Esophagus muscularis mucosa (tissue), 4 donors: Measurements from ENCODE around the gene STAT4. TPM values are rescaled to one million over a fixed set of nuclear protein-coding genes. Genes with fewer than 3 reads are reported as not detected.

Experiments
- DNase-seq: peaks from one replicate; pipeline ENCODE4 v3.0.0-alpha.2; 2017; ENCODE audit errors: extremely low spot score
- H3K27ac ChIP-seq, 4 donors: fragments of 200-600 bp; sonication (generic); replicated peaks in 1 of 4; 1 replicate in 3 of 4; 2 replicates in 1 of 4; pipeline ENCODE4 v1.5.1; 2016 to 2019; ENCODE audit warnings: mild to moderate bottlenecking in 1 of 4
- H3K27me3 ChIP-seq, 4 donors: fragments of 200-600 bp; sonication (generic); one replicate each; pipeline versions ENCODE4 v1.5.1 to v1.6.0; 2016 to 2019
- H3K36me3 ChIP-seq, 4 donors: fragments of 200-600 bp; sonication (generic); one replicate each; pipeline ENCODE4 v1.5.1; 2016 to 2019
- H3K4me1 ChIP-seq, 4 donors: fragments of 200-600 bp; sonication (generic); one replicate each; pipeline ENCODE4 v1.5.1; 2016 to 2019
- H3K4me3 ChIP-seq, 4 donors: fragments of 200-600 bp; sonication (generic); 1 replicate in 2 of 4; 2 replicates in 2 of 4; pipeline ENCODE4 v1.5.1; 2016 to 2019; ENCODE audit warnings: mild to moderate bottlenecking in 4 of 4, moderate library complexity in 1 of 4
- H3K9me3 ChIP-seq, 4 donors: fragments of 200-600 bp; sonication (generic); 1 replicate in 3 of 4; 2 replicates in 1 of 4; pipeline ENCODE4 v1.5.1; 2016 to 2019
- CTCF ChIP-seq, 3 experiments: fragments of 200-600 bp in 2 of 3; fragments of 450-650 bp in 1 of 3; sonication (generic) in 2 of 3; IDR thresholded peaks; one replicate each; pipeline ENCODE4 v1.5.1; 2017 to 2019; ENCODE audit warnings: antibody characterized with exemption in 3 of 3, mild to moderate bottlenecking in 2 of 3, moderate library complexity in 1 of 3
- EP300 ChIP-seq: sonication (generic); formaldehyde crosslinking; IDR thresholded peaks from one replicate; pipeline ENCODE4 v1.6.1; 2017; ENCODE audit warnings: antibody characterized with exemption
- POLR2A ChIP-seq: fragments of 450-650 bp; IDR thresholded peaks from one replicate; pipeline ENCODE4 v1.6.1; 2017; ENCODE audit warnings: antibody characterized with exemption, moderate library complexity, mild to moderate bottlenecking, low read depth
- POLR2AphosphoS5 ChIP-seq, 2 donors: sonication (generic); formaldehyde crosslinking; IDR thresholded peaks; one replicate each; pipeline ENCODE4 v1.6.1; 2017; ENCODE audit warnings: antibody characterized with exemption in 2 of 2
- WGBS: methylation state at CpG from one replicate; pipeline ENCODE4 v1.1.5; 2018; 5-methylcytosine and 5-hydroxymethylcytosine counted together
- intact Hi-C: fragments of 100-400 bp; cut with DNase I; formaldehyde crosslinking; loops from one replicate; pipeline ENCODE4 v1.15.1; 2023
- total RNA-seq, 4 donors: library from RNA; depleted of rRNA; stranded (reverse); fragments of >200 nt; gene quantifications; one replicate each; pipeline versions ENCODE4 v1.1.0 to v1.2.1, GENCODE V29; 2016

The STAT4 gene
- total RNA-seq, 4 donors from 2014 or later, result 0.26 to 5.4 (median 2.4) TPM

- Histone ChIP-seq H3K27me3 (no peaks in the 10 kb centered on the region), H3K4me3 (no peak overlapping the region), H3K4me1 (peaks cover 4 to 12% (median 11%) of the 10 kb centered on the region in 4 donors), H3K9me3 (no peaks in the 10 kb centered on the region), H3K36me3 (no peaks in the 10 kb centered on the region), H3K27ac (no peak overlapping the region)
- no peak for DNase-seq
- WGBS, result 86% methylated on average over 3 of the region's 3 CpGs
- TF ChIP-seq POLR2A (no peak), EP300 (no peak), CTCF (IDR thresholded peaks at IDR 0.05) (no peak), POLR2AphosphoS5 (IDR thresholded peaks at IDR 0.05) (no peak)
- intact Hi-C loops, result no loop called here
These were observed 22.4 kb upstream of the STAT4 start for GRCh38 chr2:191173206-191173605.

- no peak for DNase-seq
- Histone ChIP-seq H3K36me3 (no peaks in the 10 kb centered on the region), H3K9me3 (no peaks in the 10 kb centered on the region), H3K4me1 (peaks cover 13 to 26% (median 23%) of the 10 kb centered on the region in 4 donors), H3K4me3 (no peak overlapping the region), H3K27me3 (no peaks in the 10 kb centered on the region), H3K27ac (no peak overlapping the region)
- intact Hi-C loops, result no loop called here
- WGBS, result 52% methylated on average over 2 of the region's 2 CpGs
- no peak for TF ChIP-seq POLR2A
- no peak for TF ChIP-seq POLR2AphosphoS5 (IDR thresholded peaks at IDR 0.05)
These were observed 21.0 kb upstream of the STAT4 start for GRCh38 chr2:191171708-191172355.

GRCh38 chr2:191171286-191171685 is 20.5 kb upstream of the STAT4 start:
- Histone ChIP-seq H3K9me3 (no peaks in the 10 kb centered on the region), H3K36me3 (no peaks in the 10 kb centered on the region), H3K27me3 (no peaks in the 10 kb centered on the region), H3K27ac (no peak overlapping the region), H3K4me1 (peaks cover 19 to 31% (median 28%) of the 10 kb centered on the region in 4 donors), H3K4me3 (no peak overlapping the region)
- TF ChIP-seq POLR2AphosphoS5 (IDR thresholded peaks at IDR 0.05), result no peak
- TF ChIP-seq POLR2A, result no peak
- TF ChIP-seq EP300, result no peak
- TF ChIP-seq CTCF (IDR thresholded peaks at IDR 0.05), result no peak
- DNase-seq, result no peak
- WGBS, result 70% methylated on average over 2 of the region's 2 CpGs
- intact Hi-C loops, result no loop called here

GRCh38 chr2:191170773-191171172 is 20.0 kb upstream of the STAT4 start:
- H3K9me3 ChIP-seq, result no peaks in the 10 kb centered on the region
- H3K4me3 ChIP-seq, result no peak overlapping the region
- no peak for TF ChIP-seq POLR2A
- TF ChIP-seq POLR2AphosphoS5 (IDR thresholded peaks at IDR 0.05), result no peak
- no peaks in the 10 kb centered on the region for H3K27me3 ChIP-seq
- DNase-seq, result no peak
- intact Hi-C loops, result no loop called here
- peaks cover 24 to 37% (median 34%) of the 10 kb centered on the region in 4 donors for H3K4me1 ChIP-seq
- H3K36me3 ChIP-seq, result no peaks in the 10 kb centered on the region
- WGBS, result 77% methylated on average over 3 of the region's 3 CpGs
- no peak overlapping the region for H3K27ac ChIP-seq

GRCh38 chr2:191170301-191170636 is 19.5 kb upstream of the STAT4 start:
- WGBS, result 96% methylated on average over 1 of the region's 1 CpG
- TF ChIP-seq EP300, result no peak
- TF ChIP-seq POLR2A, result no peak
- TF ChIP-seq CTCF (IDR thresholded peaks at IDR 0.05), result no peak
- TF ChIP-seq POLR2AphosphoS5 (IDR thresholded peaks at IDR 0.05), result no peak
- Histone ChIP-seq H3K9me3 (no peaks in the 10 kb centered on the region), H3K27ac (no peak overlapping the region), H3K4me3 (no peak overlapping the region), H3K36me3 (no peaks in the 10 kb centered on the region), H3K27me3 (no peaks in the 10 kb centered on the region), H3K4me1 (peaks cover 29 to 42% (median 39%) of the 10 kb centered on the region in 4 donors)
- intact Hi-C loops, result no loop called here
- no peak for DNase-seq
